Neural progenitor cell (in vitro differentiated cells): ENCODE data around the gene KDM4B.

Experiments used
- EZH2 ChIP-seq: fragments of 200-600 bp; sonication (generic); IDR thresholded peaks from 2 replicates; pipeline ENCODE4 v1.6.1; 2017; ENCODE audit warnings: antibody characterized with exemption, mild to moderate bottlenecking, moderate library complexity
- EZH2phosphoT487 ChIP-seq: fragments of 200-600 bp; sonication (generic); IDR thresholded peaks from 2 replicates; pipeline ENCODE4 v1.6.1; 2017; ENCODE audit warnings: antibody characterized with exemption
- TF ChIP-seq, protein P1 (sequence below): fragments of 200-600 bp; sonication (generic); IDR thresholded peaks from 2 replicates; pipeline ENCODE4 v1.5.1; 2017; ENCODE audit warnings: antibody characterized with exemption, mild to moderate bottlenecking

DNA sequence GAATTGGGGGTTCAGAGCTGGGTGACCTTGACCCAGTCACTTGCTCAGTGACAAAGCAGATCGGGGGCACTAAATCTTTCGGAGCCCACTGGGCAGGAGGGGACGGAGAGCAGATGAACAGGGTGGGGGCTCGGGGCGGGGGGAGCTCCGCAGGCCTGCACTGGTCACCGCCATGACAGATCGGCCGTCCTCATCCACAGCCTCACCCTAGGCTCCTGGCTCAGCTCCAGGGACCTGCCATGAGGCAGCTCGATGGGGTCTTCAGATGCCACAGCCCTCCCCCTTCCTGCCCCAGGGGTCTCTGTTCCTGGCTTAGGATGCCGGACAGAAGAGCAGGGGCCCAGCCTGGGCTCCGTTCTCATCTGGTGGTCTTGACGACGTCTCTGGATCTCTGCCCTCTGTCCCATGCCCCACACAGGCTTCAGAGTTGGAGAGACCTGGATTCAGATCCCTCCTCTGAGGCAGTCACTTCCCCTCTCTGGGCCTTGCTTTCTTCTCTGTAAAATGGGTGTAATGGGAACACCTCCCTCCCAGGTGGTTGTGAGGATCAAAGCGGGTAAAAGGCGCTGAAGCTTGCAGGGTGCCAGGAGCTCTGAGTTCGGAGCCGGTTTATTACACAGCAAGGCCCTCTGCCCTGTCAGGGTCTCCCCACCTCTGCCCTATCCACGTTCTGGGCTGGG is 3.0 kb downstream of the KDM4B start:
- TF ChIP-seq, protein P1, sequence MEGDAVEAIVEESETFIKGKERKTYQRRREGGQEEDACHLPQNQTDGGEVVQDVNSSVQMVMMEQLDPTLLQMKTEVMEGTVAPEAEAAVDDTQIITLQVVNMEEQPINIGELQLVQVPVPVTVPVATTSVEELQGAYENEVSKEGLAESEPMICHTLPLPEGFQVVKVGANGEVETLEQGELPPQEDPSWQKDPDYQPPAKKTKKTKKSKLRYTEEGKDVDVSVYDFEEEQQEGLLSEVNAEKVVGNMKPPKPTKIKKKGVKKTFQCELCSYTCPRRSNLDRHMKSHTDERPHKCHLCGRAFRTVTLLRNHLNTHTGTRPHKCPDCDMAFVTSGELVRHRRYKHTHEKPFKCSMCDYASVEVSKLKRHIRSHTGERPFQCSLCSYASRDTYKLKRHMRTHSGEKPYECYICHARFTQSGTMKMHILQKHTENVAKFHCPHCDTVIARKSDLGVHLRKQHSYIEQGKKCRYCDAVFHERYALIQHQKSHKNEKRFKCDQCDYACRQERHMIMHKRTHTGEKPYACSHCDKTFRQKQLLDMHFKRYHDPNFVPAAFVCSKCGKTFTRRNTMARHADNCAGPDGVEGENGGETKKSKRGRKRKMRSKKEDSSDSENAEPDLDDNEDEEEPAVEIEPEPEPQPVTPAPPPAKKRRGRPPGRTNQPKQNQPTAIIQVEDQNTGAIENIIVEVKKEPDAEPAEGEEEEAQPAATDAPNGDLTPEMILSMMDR = no peak
- TF ChIP-seq EZH2 = no peak
- TF ChIP-seq EZH2phosphoT487 = no peak
